Body of pancreas (tissue), 4 donors: ENCODE measurements around the gene TIMM22. TPM values are rescaled to one million over a fixed set of nuclear protein-coding genes. Genes with fewer than 3 reads are reported as not detected.

Source experiments
- ATAC-seq: fragments of 150-250 bp; one replicate; pipeline ENCODE4 v1.9.1; 2016
- DNase-seq, 4 donors: peaks; one replicate each; pipeline ENCODE4 v3.0.0-alpha.2; 2019
- H3K27ac ChIP-seq, 4 donors: fragments of 200-600 bp; sonication (generic); 1 replicate in 3 of 4; 2 replicates in 1 of 4; pipeline versions ENCODE4 v1.5.1 to v1.6.1; 2016 to 2019; ENCODE audit warnings: mild to moderate bottlenecking in 1 of 4, mixed read lengths in 1 of 4, moderate library complexity in 1 of 4
- H3K27me3 ChIP-seq, 2 donors: fragments of 200-600 bp; sonication (generic); one replicate each; pipeline ENCODE4 v1.6.0; 2016; ENCODE audit warnings: mild to moderate bottlenecking in 1 of 2
- H3K36me3 ChIP-seq, 2 donors: fragments of 200-600 bp; sonication (generic); replicated peaks in 1 of 2; 2 replicates each; pipeline ENCODE4 v1.5.1; 2016; ENCODE audit warnings: low read depth in 2 of 2; ENCODE audit not compliant: insufficient read depth in 1 of 2
- H3K4me1 ChIP-seq: fragments of 200-600 bp; sonication (generic); one replicate; pipeline ENCODE4 v1.6.0; 2016
- H3K4me3 ChIP-seq, 2 donors: fragments of 200-600 bp; sonication (generic); 1 replicate in 1 of 2; 2 replicates in 1 of 2; pipeline ENCODE4 v1.5.1; 2016 to 2019
- H3K9me3 ChIP-seq, 3 donors: fragments of 200-600 bp; sonication (generic); 1 replicate in 2 of 3; 2 replicates in 1 of 3; pipeline ENCODE4 v1.5.1; 2016
- POLR2A ChIP-seq, 3 donors: fragments of 450-650 bp; IDR thresholded peaks; one replicate each; pipeline ENCODE4 v1.6.1; 2016; ENCODE audit warnings: antibody characterized with exemption in 3 of 3, mild to moderate bottlenecking in 2 of 3
- WGBS, 2 donors: methylation state at CpG; one replicate each; pipeline ENCODE4 v1.1.5; 2017; 5-methylcytosine and 5-hydroxymethylcytosine counted together
- intact Hi-C: fragments of 100-400 bp; cut with DNase I; formaldehyde crosslinking; loops from one replicate; pipeline ENCODE4 v1.15.1; 2023
- total RNA-seq, 2 donors: library from RNA; depleted of rRNA; stranded (reverse); fragments of >200 nt; gene quantifications; one replicate each; pipeline ENCODE4 v1.1.0, GENCODE V29; 2016
- TF ChIP-seq, protein P1 (sequence below), 7 experiments: fragments of 450-650 bp in 4 of 7; fragments of 200-600 bp in 3 of 7; sonication (generic) in 3 of 7; IDR thresholded peaks; one replicate each; pipeline ENCODE4 v1.5.1; 2016 to 2019; ENCODE audit warnings: antibody characterized with exemption in 7 of 7

The TIMM22 gene
- total RNA-seq, 2 donors from 2014 or later = 4.3 to 9.3 TPM

DNA sequence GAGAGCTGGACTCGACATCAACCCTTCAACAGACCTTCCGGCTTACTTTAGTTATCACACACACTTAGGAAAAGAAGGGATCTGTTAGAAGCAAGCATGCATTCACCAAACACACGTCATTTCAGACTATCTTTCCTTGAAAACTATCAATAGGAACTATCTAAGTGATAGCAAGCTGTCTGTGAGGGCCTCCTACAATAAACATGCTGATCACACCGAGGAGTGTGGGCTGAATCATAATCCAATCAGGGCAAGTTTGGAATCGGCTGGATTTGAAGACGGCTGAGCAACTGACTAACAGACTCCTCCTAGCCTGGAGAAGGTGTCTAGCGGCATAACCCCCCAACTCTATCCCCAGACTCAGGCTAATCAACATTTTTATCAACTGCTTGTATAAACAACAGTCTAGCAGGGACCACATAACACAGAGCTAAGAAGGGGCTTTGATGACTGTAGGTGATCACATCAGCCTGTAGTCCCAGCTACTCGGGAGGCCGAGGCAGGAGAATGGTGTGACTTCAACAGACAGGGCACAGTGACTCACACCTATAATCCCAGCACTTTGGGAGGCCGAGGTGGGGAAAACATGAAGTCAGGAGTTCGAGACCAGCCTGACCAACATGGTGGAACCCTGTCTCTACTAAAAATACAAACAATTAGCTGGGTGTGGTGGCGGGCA lies 31.5 kb upstream of the TIMM22 start:
- ATAC-seq (no peak), DNase-seq (no peak)
- H3K27ac ChIP-seq = no peak overlapping the region
- no peaks in the 10 kb centered on the region for H3K27me3 ChIP-seq
- 72 to 77% methylated on average over 12 of the region's 12 CpGs for WGBS, 2 donors
- no peak overlapping the region for H3K4me3 ChIP-seq
- H3K36me3 ChIP-seq = no peaks in the 10 kb centered on the region
- no peaks in the 10 kb centered on the region for H3K4me1 ChIP-seq
- no peaks in the 10 kb centered on the region for H3K9me3 ChIP-seq
- intact Hi-C loops = no loop called here
- TF ChIP-seq, protein P1, sequence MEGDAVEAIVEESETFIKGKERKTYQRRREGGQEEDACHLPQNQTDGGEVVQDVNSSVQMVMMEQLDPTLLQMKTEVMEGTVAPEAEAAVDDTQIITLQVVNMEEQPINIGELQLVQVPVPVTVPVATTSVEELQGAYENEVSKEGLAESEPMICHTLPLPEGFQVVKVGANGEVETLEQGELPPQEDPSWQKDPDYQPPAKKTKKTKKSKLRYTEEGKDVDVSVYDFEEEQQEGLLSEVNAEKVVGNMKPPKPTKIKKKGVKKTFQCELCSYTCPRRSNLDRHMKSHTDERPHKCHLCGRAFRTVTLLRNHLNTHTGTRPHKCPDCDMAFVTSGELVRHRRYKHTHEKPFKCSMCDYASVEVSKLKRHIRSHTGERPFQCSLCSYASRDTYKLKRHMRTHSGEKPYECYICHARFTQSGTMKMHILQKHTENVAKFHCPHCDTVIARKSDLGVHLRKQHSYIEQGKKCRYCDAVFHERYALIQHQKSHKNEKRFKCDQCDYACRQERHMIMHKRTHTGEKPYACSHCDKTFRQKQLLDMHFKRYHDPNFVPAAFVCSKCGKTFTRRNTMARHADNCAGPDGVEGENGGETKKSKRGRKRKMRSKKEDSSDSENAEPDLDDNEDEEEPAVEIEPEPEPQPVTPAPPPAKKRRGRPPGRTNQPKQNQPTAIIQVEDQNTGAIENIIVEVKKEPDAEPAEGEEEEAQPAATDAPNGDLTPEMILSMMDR (IDR thresholded peaks at IDR 0.05) = no peak
- no peak for TF ChIP-seq POLR2A (IDR thresholded peaks at IDR 0.05)

GRCh38 chr17:967122-967521 lies 29.8 kb upstream of the TIMM22 start:
- intact Hi-C loops = no loop called here
- ATAC-seq = peak; percentile 12
- TF ChIP-seq, protein P1 (IDR thresholded peaks at IDR 0.05) = no peak
- no peak for TF ChIP-seq POLR2A (IDR thresholded peaks at IDR 0.05)
- H3K27ac ChIP-seq = no peak overlapping the region
- H3K36me3 ChIP-seq = no peaks in the 10 kb centered on the region
- no peak overlapping the region for H3K4me3 ChIP-seq
- DNase-seq = no peak
- 92 to 100% methylated on average over 5 to 9 of the region's 9 CpGs for WGBS, 2 donors
- no peaks in the 10 kb centered on the region for H3K9me3 ChIP-seq
- H3K27me3 ChIP-seq = no peaks in the 10 kb centered on the region
- no peaks in the 10 kb centered on the region for H3K4me1 ChIP-seq

DNA sequence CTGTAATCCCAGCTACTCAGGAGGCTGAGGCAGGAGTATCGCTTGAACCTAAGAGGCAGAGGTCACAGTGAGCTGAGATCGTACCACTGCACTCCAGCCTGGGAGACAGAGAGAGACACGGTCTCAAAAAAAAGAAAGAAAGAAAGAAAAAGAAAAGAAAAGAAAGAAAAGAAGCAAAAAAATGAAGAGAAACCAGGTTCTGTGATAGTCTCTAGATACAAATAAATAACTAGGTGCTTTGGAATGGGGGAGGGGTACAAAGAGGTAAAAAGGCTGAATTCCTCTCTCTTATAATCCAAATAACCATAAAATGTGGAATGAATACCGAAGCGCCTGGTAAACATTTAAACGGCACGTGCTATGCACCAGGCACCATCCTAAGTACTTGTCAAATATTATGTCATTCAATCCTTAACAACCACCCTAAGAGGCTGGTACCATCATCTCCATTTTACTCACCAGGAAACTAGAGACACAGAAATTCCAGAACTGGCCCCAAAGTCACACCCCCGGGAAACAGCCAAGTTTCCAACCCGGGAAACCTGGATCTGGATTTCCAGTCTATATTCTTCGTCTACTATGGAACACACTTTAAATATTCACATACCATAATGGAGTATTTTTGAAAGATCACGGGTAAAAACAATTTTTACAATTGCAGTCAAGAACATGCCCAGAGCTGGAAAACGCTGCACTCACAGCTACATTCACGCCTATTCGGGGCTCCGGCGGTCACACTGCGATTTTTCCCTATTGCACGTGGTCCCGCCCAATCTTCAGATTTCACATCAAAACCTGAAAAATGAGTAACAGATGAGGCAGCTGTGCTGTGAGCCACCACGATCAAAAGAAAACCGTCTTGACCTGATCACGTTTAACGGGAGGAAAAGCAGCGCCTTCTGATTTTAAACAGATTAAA lies 27.9 kb upstream of the TIMM22 start:
- no peak overlapping the region for H3K4me3 ChIP-seq
- no peaks in the 10 kb centered on the region for H3K4me1 ChIP-seq
- ATAC-seq = no peak
- no peak for TF ChIP-seq POLR2A (IDR thresholded peaks at IDR 0.05)
- TF ChIP-seq, protein P1 (IDR thresholded peaks at IDR 0.05) = no peak
- intact Hi-C loops = no loop called here
- 80 to 90% methylated on average over 24 of the region's 24 CpGs for WGBS, 2 donors
- no peak for DNase-seq
- no peaks in the 10 kb centered on the region for H3K36me3 ChIP-seq
- H3K27me3 ChIP-seq = no peaks in the 10 kb centered on the region
- no peak overlapping the region for H3K27ac ChIP-seq
- no peaks in the 10 kb centered on the region for H3K9me3 ChIP-seq

- intact Hi-C loops = no loop called here
- ATAC-seq = no peak
- 64 to 70% methylated on average over 18 of the region's 18 CpGs for WGBS, 2 donors
These were observed 27.0 kb upstream of the TIMM22 start for GRCh38 chr17:969811-970355.

More at GRCh38 chr17:969811-970355, 27.0 kb upstream of the TIMM22 start:
- Histone ChIP-seq H3K36me3 (no peaks in the 10 kb centered on the region), H3K27me3 (no peaks in the 10 kb centered on the region), H3K4me3 (no peak overlapping the region), H3K27ac (no peak overlapping the region), H3K9me3 (no peaks in the 10 kb centered on the region), H3K4me1 (peaks cover 1% of the 10 kb centered on the region)
- TF ChIP-seq, protein P1 (IDR thresholded peaks at IDR 0.05) = no peak
- no peak for TF ChIP-seq POLR2A (IDR thresholded peaks at IDR 0.05)
- no peak for DNase-seq
